ENCODE measurements around the gene EIF5A. TPM values are rescaled to one million over a fixed set of nuclear protein-coding genes. Genes with fewer than 3 reads are reported as not detected.
A peak's percentile ranks its signal among the peaks of the same experiment; 100 is the strongest.

Gene EIF5A
- polyA plus RNA-seq, 1 donor (not counting 4 experiments of a cell fraction or from before 2014, with no cell fraction given): 948 TPM

DNA sequence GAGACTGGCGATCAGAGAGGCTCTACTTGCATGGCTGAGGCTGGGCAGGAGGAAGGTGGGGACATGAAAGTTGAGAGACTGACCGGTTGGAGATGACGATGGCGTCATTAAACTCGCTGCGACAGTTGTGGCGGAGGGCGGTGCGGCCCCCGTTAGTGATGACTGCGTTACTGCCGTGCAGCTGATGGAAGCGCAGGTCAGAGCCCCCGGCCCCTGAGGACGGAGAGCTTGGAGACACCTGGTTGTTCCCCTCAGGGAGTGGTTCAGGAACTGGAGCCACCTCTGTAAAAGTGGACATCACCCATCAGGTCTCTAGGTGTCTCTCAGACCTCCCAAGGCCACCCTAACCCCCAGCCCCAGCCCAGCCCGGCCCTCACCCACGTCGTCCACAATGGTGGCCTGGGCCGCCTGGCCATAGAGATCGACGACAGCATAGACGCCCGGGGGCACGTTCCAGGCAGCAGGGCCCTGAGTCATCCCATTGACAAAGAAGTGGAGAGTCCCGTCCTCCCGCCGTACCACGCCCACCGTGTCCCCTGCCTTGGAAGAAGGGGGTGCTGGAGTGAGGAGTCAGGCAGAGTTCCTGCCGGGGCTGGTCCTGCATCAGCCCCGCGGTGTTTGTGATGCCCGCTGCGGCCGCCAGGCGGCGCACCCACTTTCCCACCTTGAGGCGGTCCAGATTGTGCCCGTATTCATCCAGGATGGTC, 16.5 kb downstream of the EIF5A start:
- DNase-seq (ENCODE audit: low read depth, low spot score) (no peak), FAIRE-seq (no peak)
- H2AFZ ChIP-seq (ENCODE audit: control insufficient read depth, low read length): no peak overlapping the region
- TF ChIP-seq EZH2 (IDR thresholded peaks at IDR 0.05; ENCODE audit: low read length): no peak
- TF ChIP-seq, protein P1, sequence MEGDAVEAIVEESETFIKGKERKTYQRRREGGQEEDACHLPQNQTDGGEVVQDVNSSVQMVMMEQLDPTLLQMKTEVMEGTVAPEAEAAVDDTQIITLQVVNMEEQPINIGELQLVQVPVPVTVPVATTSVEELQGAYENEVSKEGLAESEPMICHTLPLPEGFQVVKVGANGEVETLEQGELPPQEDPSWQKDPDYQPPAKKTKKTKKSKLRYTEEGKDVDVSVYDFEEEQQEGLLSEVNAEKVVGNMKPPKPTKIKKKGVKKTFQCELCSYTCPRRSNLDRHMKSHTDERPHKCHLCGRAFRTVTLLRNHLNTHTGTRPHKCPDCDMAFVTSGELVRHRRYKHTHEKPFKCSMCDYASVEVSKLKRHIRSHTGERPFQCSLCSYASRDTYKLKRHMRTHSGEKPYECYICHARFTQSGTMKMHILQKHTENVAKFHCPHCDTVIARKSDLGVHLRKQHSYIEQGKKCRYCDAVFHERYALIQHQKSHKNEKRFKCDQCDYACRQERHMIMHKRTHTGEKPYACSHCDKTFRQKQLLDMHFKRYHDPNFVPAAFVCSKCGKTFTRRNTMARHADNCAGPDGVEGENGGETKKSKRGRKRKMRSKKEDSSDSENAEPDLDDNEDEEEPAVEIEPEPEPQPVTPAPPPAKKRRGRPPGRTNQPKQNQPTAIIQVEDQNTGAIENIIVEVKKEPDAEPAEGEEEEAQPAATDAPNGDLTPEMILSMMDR (optimal IDR thresholded peaks at IDR 0.05 in 1 of 3, IDR thresholded peaks at IDR 0.05 in 1 of 3, conservative IDR thresholded peaks at IDR 0.05 in 1 of 3; ENCODE audit: extremely low read depth in 1 of 3, insufficient read depth in 2 of 3, low read length in 3 of 3): peak; percentile 90 to 93 (median 93)
- no peak overlapping the region for H3K9ac ChIP-seq (ENCODE audit: control insufficient read depth, extremely low read depth, insufficient read depth, low read length)
- dilution Hi-C loops (cut with MboI; ENCODE audit: extremely low pct_ligation_motif_present, low sequenced_read_pairs): no loop called here
- H3K27me3 ChIP-seq (ENCODE audit: control insufficient read depth, extremely low read depth, insufficient read depth, low read length): no peaks in the 10 kb centered on the region
- no peaks in the 10 kb centered on the region for H4K20me1 ChIP-seq (ENCODE audit: control insufficient read depth, extremely low read depth, insufficient read depth, low read length)
- peaks cover 5% of the 10 kb centered on the region for H3K4me1 ChIP-seq (ENCODE audit: control insufficient read depth, extremely low read depth, insufficient read depth, low read length)
- H3K4me2 ChIP-seq (ENCODE audit: control insufficient read depth, extremely low read depth, insufficient read depth, low read depth, low read length): no peak overlapping the region
- H3K9me1 ChIP-seq (ENCODE audit: control insufficient read depth, extremely low read depth, insufficient read depth, low read length): peaks cover 2% of the 10 kb centered on the region
- no peak overlapping the region for H3K4me3 ChIP-seq (ENCODE audit: control insufficient read depth in 2 of 3, extremely low read depth in 1 of 3, insufficient read depth in 2 of 3, low read depth in 1 of 3, low read length in 3 of 3)
- H3K27ac ChIP-seq (ENCODE audit: control insufficient read depth, insufficient read depth, low read length): no peak overlapping the region
- no peaks in the 10 kb centered on the region for H3K9me3 ChIP-seq (ENCODE audit: control insufficient read depth, low read depth, low read length)
- H3K79me2 ChIP-seq (ENCODE audit: control insufficient read depth, insufficient read depth, low read length): peaks cover 16% of the 10 kb centered on the region
- peaks cover 39 to 62% of the 10 kb centered on the region in 2 experiments for H3K36me3 ChIP-seq (ENCODE audit: control insufficient read depth in 2 of 2, extremely low read depth in 1 of 2, insufficient read depth in 2 of 2, low read length in 2 of 2)

DNA sequence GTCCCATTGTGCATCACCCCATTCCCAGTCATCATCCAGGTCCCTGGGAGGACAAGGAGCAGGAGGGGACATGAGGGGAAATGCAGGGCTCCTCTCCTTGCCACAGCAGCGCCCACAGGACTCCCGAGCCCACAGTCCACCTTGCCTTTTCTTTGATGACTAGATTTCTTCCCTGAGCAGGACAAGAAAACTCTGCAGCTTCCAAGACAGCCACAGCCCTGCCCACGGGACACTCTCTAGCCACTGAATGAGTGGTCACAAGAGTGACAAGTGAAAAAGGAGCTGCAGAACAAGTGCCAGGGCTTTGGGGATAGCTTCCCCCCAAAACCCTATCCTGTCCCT, 17.0 kb downstream of the EIF5A start:
- no peak overlapping the region for H3K27ac ChIP-seq (ENCODE audit: control insufficient read depth, insufficient read depth, low read length)
- no peak overlapping the region for H2AFZ ChIP-seq (ENCODE audit: control insufficient read depth, low read length)
- H3K4me2 ChIP-seq (ENCODE audit: control insufficient read depth, extremely low read depth, insufficient read depth, low read depth, low read length): no peak overlapping the region
- peaks cover 39 to 62% of the 10 kb centered on the region in 2 experiments for H3K36me3 ChIP-seq (ENCODE audit: control insufficient read depth in 2 of 2, extremely low read depth in 1 of 2, insufficient read depth in 2 of 2, low read length in 2 of 2)
- dilution Hi-C loops (cut with MboI; ENCODE audit: extremely low pct_ligation_motif_present, low sequenced_read_pairs): no loop called here
- H3K27me3 ChIP-seq (ENCODE audit: control insufficient read depth, extremely low read depth, insufficient read depth, low read length): no peaks in the 10 kb centered on the region
- no peak overlapping the region for H3K9ac ChIP-seq (ENCODE audit: control insufficient read depth, extremely low read depth, insufficient read depth, low read length)
- H4K20me1 ChIP-seq (ENCODE audit: control insufficient read depth, extremely low read depth, insufficient read depth, low read length): no peaks in the 10 kb centered on the region
- H3K9me3 ChIP-seq (ENCODE audit: control insufficient read depth, low read depth, low read length): no peaks in the 10 kb centered on the region
- TF ChIP-seq, protein P1 (optimal IDR thresholded peaks at IDR 0.05 in 1 of 3, IDR thresholded peaks at IDR 0.05 in 1 of 3, conservative IDR thresholded peaks at IDR 0.05 in 1 of 3; ENCODE audit: extremely low read depth in 1 of 3, insufficient read depth in 2 of 3, low read length in 3 of 3): no peak
- TF ChIP-seq EZH2 (IDR thresholded peaks at IDR 0.05; ENCODE audit: low read length): no peak
- DNase-seq (ENCODE audit: low read depth, low spot score) (no peak), FAIRE-seq (no peak)
- H3K4me3 ChIP-seq (ENCODE audit: control insufficient read depth in 2 of 3, extremely low read depth in 1 of 3, insufficient read depth in 2 of 3, low read depth in 1 of 3, low read length in 3 of 3): no peak overlapping the region
- H3K79me2 ChIP-seq (ENCODE audit: control insufficient read depth, insufficient read depth, low read length): peaks cover 17% of the 10 kb centered on the region
- peaks cover 5% of the 10 kb centered on the region for H3K4me1 ChIP-seq (ENCODE audit: control insufficient read depth, extremely low read depth, insufficient read depth, low read length)
- peaks cover 2% of the 10 kb centered on the region for H3K9me1 ChIP-seq (ENCODE audit: control insufficient read depth, extremely low read depth, insufficient read depth, low read length)

Data from keratinocyte (primary cell).